ENCODE measurements around the gene SLCO3A1. TPM values are rescaled to one million over a fixed set of nuclear protein-coding genes. Genes with fewer than 3 reads are reported as not detected.

The SLCO3A1 gene
- total RNA-seq, 4 donors from 2014 or later, result 12.1 to 22.3 (median 13.5) TPM

GRCh38 chr15:91988655-91989054 is 135.1 kb downstream of the SLCO3A1 start:
- TF ChIP-seq CTCF (IDR thresholded peaks at IDR 0.05; ENCODE audit: low read depth), result no peak

DNA sequence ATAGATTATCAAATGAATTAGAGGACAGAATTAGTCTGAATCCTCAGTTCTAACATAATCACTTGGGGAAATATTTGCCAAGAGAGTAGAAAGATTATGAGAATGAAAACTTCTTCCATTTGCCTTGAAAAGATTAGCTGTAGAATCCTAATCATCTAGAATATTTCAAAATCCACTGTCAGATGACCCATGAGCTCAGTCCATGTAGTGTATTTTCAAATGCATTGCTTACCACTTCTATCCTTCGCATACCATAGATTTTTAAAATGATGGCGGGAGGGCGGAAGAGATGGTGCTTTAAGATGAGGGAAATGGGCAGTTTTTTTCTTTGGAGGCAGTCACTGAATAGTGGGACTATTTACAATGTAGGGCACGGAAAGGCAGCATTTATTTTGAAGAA is 136.3 kb downstream of the SLCO3A1 start:
- TF ChIP-seq CTCF (IDR thresholded peaks at IDR 0.05; ENCODE audit: low read depth), result no peak

DNA sequence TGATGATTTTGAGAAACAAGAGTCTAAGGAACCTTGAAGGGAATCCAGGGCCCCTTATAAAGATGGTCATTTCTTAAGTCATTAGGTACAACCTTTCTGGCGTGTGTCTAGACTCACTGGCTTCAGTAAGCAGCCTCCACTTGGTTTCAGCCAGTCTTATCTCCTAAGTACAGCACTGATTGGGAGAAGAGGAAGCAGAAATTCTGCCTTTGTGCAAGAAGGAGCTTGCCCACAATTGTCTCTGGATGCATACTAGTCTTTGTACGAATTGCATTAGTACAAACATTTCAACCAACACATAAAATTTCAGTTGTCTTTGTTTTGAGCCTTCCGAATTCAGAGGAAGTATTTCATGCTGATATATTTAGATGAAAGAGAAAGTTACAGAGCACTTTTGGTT is 139.4 kb downstream of the SLCO3A1 start:
- TF ChIP-seq CTCF (IDR thresholded peaks at IDR 0.05; ENCODE audit: low read depth), result no peak

DNA sequence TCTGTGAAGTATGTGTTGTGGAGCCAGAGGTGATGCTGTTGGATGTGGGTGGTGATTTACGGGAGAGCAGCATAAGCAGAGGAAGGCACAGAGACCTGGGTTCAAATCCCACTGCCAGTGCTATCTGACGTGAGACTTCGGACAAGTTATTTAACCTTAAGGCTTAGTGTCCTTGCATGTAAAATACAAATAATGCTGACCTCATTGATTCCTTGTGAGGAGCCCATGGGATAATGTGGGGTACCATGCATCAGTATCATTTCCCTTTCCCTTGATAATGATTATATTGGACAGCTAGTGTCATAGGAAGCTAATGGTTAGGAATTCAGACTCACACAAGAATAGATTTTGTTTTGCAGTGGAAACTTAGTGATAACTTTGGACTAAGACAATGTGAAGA is 141.6 kb downstream of the SLCO3A1 start:
- TF ChIP-seq CTCF (IDR thresholded peaks at IDR 0.05; ENCODE audit: low read depth), result no peak

GRCh38 chr15:91997163-91997562 is 143.7 kb downstream of the SLCO3A1 start:
- no peak for TF ChIP-seq CTCF (IDR thresholded peaks at IDR 0.05; ENCODE audit: low read depth)

GRCh38 chr15:92000709-92001108 is 147.2 kb downstream of the SLCO3A1 start:
- no peak for TF ChIP-seq CTCF (IDR thresholded peaks at IDR 0.05; ENCODE audit: low read depth)

- TF ChIP-seq CTCF (IDR thresholded peaks at IDR 0.05; ENCODE audit: low read depth), result no peak
Measured at GRCh38 chr15:92001307-92001706, 147.8 kb downstream of the SLCO3A1 start.

Measured in subcutaneous adipose tissue (tissue), 4 donors.